Activated T-cell treated with anti-CD3 and anti-CD28 coated beads for 24 hours (primary cell): ENCODE data around the gene GBE1.
"Not testable (repeated sequence)": the region's sequence is repeated elsewhere in the genome, so short reads cannot be mapped to it uniquely, and the experiment has no call there.

Experiments
- DNase-seq: peaks from one replicate; pipeline ENCODE4 v3.0.0-alpha.2; 2020; ENCODE audit warnings: low read depth

The GBE1 gene

GRCh38 chr3:81531263-81531662, 230.2 kb downstream of the GBE1 start:
- no peak for DNase-seq

GRCh38 chr3:81530180-81530939, 231.1 kb downstream of the GBE1 start:
- no peak for DNase-seq

GRCh38 chr3:81521855-81522254, 239.6 kb downstream of the GBE1 start:
- no peak for DNase-seq

- no peak for DNase-seq
Measured at GRCh38 chr3:81518945-81519344, 242.5 kb downstream of the GBE1 start.

DNA sequence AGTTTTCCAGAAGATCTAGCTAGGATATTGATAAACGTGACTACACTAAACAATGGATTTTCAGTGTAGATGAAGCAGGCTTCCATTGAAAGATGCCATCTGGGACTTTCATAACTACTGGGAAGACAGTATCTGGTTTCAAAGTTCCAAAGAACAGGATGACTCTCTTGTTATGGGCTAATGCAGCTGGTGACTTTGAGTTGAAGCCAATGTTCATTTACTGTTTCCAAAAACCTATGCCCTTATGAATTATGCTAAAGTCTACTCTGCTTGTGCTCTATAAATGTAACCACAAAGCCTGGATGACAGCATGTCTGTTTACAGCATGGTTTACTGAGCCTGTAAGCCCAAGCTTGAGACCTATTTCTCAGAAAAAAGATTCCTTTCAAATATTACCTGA, 245.4 kb downstream of the GBE1 start:
- DNase-seq, result no peak

- no peak for DNase-seq
Measured at GRCh38 chr3:81513591-81513990, 247.9 kb downstream of the GBE1 start.

- DNase-seq, result no peak
Measured at GRCh38 chr3:81503026-81503425, 258.4 kb downstream of the GBE1 start.

GRCh38 chr3:81502236-81502635, 259.2 kb downstream of the GBE1 start:
- no peak for DNase-seq

GRCh38 chr3:81500039-81500438, 261.4 kb downstream of the GBE1 start:
- DNase-seq, result no peak

DNA sequence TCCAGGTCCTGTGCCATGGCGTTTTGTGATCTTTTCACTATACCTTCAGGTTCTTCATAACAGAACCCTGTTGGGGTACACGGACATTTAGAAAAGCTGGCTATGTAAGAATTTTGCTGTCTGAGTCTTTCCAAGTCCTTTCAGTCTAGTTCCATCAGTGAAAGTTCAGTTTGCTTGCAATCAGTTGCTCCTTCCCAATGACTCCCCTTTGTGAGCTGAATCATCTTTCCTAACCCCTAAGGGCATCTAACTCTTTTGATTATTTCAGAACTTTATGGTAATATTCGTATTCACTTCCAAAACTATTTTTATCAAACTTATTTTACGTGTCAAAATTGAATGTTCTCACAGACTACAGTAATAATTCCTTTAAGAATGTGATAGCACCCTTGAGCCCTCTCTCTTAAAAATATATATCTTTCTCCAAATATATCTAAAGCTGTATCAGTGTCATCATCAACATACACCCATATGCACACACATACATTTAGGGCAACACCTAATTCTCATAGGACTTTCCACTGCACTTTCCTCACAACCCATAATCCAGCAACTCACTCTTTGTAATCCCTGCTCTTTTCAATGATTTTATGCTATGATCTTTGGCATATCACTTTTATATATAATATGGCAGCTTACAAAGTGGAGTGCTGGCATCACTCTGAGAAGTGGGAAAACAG, 263.7 kb downstream of the GBE1 start:
- DNase-seq, result no peak

DNA sequence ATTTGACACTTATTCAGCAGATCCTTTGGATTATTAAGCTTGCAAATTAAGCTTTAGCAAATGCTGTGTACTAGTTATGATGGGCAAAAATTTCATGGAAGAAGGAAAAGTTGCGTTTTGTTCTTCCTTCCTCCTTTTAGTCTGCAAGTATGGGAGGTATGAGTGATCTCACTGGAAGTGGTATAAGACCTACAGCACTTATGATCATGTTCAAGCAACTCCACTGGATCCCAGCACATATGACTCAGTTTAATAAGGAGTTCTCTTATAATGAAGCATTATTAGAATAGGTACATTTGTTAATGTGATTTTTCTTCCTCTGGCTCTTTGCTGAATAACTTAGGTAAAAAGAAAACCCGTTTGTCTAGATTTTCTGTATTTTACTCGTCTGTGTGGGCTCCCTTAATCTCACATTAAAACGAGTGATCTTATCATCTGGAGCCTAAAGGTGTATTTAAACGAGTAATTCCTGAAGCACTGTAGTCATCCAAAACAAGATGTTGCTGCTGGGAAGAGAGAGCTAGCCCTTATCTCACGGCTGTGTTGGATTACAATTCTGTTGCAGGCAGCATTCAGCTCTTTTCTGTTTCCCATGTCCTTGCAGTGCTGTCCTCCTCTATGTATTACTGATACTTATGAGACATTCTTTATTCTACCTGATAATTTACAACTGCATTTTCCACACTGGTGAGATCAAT, 264.9 kb downstream of the GBE1 start:
- DNase-seq, result no peak

GRCh38 chr3:81492471-81492870, 269.0 kb downstream of the GBE1 start:
- DNase-seq, result not testable (repeated sequence)

DNA sequence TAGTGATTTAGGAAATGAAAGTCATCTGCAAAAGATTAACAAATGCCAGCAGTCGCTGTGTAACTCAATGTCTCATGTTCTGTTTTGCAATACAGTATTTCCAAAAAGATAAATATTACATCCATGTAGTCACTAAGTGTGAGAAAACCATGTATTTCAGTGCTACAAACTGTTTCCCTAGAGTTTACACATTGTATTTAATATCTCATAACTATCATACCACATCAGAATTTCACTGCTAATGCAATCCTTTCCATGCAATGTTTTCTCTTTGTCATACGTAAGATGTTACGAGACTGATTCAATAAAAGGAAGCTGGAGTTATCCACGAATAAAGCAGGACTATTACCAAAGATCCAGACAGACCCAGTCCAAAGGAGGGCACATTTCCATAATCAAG, 269.4 kb downstream of the GBE1 start:
- no peak for DNase-seq

DNA sequence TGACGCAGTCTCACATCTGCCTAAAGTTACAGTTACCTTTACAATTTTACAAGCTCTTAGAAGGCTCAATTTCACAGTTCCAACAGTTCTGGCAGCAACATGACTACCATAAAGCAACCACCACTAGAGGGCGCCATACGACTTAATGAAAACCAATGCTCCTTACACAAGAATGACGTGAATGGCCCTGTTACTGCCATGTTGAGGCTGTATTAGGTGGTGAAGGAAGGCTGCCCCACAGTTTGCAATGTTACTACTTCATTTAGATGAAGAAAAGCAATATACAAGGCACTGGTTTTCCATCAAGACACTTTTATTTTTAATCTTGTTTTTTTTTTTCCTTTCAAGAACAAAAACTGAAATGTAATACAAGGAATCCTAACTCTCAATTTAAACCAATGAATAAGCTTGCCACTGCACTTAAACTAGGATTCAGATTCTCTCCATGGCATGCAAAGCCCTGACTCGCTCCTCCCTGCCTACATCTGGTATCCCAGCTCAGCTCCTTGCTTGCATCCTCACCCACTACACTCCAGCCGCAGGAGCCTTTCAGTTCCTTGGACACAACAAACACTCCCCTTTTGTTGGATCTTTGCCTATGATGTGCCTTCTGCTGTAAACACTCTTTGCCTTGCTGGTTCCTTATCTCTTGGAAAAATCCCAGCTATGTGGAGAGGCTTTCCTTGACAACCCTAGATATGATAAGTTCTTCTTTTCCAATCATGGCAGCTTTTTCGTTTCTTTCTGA, 270.7 kb downstream of the GBE1 start:
- peak; percentile 60 for DNase-seq

DNA sequence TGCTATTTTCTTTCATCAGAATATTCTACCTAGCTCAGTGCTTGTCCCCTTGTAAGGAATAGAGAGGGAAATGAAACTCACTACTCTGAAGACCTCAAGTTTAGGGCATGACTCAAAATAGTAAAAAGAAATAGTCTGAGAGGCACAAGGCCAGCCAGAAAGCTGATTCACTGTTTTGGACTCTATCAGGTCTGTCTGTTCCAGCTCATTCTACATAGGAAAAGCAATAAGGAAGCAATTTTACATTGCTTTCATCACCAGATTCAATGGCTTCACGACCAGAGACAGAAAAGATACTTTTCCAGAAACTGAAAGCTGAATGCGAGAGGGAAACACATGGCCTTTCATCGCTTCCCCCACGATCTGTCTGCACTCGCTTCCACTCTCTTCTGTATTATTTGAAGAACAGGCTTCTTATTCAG, 276.0 kb downstream of the GBE1 start:
- DNase-seq, result no peak

GRCh38 chr3:81484520-81484919, 276.9 kb downstream of the GBE1 start:
- no peak for DNase-seq

GRCh38 chr3:81483046-81483445, 278.4 kb downstream of the GBE1 start:
- no peak for DNase-seq

GRCh38 chr3:81477740-81478139, 283.7 kb downstream of the GBE1 start:
- DNase-seq, result no peak

- no peak for DNase-seq
Measured at GRCh38 chr3:81476692-81477091, 284.8 kb downstream of the GBE1 start.

- no peak for DNase-seq
Measured at GRCh38 chr3:81472600-81473362, 288.7 kb downstream of the GBE1 start.

- no peak for DNase-seq
Measured at GRCh38 chr3:81470524-81471278, 290.7 kb downstream of the GBE1 start.
